SH-SY5Y (cell line): Measurements from ENCODE around the gene PLXDC2.

Experiments used
- GATA2 ChIP-seq: IDR thresholded peaks from 2 replicates; pipeline ENCODE4 v1.6.1; 2011; ENCODE audit warnings: mild to moderate bottlenecking, low read depth, low read length
- GATA3 ChIP-seq: IDR thresholded peaks from 2 replicates; pipeline ENCODE4 v1.6.1; 2011; ENCODE audit warnings: low read depth, mild to moderate bottlenecking, low read length, moderate library complexity

GRCh38 chr10:19919671-19920070, 103.4 kb downstream of the PLXDC2 start:
- TF ChIP-seq GATA2 (no peak), GATA3 (no peak)
